GM21737 (cell line): ENCODE data around the gene TMEM72.

Source experiments
- ATAC-seq: cut with Tn5 transposase; IDR thresholded peaks from one replicate; pipeline ENCODE4 v1.9.1; 2021; ENCODE audit warnings: mild to moderate bottlenecking, moderate library complexity; ENCODE audit not compliant: unreplicated experiment

TMEM72 gene

DNA sequence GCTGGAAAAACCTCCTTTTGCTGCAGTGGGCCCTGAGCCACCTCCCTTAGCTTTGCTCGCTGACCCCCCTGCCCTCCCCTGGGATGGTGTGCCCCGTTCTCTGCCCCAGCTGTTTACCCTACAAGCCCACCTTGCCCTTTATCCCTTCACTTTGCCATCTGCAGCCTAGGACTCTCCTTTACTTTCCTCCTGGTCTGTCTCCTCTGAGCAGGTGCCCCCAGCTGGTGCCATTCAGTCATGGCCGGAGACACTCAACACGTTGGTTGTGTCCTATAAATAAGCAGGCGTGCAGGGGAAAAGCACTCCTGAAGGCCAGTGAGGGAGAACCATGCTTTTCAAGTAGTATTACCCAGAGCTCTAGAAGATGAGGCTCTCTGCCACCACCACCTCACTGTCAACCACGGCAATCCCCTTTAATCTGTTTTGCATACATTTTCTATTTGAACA is 54.5 kb downstream of the TMEM72 start:
- ATAC-seq, result peak; percentile 30

DNA sequence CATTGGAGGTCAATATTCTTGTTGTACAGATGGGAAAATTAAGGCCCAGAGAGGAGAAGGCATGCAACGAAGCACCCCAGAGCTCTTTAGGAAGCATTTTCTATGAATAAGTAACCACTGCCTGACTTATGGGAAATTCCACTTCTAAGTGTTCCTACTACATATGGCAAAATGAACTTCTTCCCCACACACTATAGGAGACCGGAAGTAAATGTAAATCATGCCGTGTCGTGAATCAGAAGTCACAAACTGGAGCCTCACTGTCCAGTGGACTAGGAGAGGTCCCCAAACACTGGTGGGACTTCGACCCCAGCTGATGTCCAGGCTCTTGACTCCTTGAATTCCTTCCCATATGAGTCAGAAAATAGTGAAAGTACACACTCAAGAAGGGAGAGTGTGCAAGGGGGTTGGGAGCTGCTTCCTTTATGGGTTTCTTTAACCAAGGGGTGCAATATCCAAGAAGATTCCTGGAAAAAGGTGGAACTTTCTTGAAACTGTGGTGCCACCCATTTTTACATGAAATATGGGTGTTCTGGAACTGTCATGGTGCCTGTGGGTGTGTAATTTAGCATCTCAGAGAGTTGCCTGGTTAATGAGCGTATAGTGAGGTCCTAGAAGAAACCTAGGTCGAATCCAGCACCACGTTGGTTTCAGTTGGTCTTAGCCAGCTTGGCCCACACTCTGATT is 55.1 kb downstream of the TMEM72 start:
- peak; percentile 21 for ATAC-seq

DNA sequence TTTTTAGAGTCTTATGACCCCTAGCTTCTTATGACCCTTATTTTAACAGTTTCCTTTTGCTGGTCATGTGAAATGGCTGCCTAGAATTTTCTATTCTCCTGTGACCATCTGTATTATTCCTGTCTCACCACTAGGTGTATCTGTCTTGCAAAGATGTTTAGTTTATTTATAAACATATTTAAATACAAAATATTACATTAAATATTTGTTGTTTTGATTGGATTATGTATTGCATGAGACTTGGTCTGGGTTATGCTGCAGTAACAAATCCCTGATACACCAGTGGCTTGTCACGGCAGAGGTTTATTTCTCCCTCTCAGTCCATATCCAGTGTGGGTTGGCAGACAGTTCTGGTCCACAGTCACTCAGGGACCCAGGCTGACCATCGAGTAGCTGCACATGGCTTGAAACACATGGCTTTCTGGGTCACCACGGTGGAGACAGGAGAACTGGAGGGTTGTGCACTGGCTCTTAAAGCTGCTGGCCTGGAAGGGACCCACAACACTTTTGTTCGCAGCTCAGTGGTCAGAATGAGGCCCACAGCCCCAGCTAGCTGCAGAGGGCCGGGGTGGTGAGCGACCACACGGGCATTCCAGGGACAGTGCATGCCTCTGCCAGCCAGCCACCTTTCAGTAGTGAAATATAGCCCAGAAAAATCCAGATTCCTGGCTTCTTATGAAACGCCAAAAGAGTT is 55.8 kb downstream of the TMEM72 start:
- ATAC-seq, result no peak

DNA sequence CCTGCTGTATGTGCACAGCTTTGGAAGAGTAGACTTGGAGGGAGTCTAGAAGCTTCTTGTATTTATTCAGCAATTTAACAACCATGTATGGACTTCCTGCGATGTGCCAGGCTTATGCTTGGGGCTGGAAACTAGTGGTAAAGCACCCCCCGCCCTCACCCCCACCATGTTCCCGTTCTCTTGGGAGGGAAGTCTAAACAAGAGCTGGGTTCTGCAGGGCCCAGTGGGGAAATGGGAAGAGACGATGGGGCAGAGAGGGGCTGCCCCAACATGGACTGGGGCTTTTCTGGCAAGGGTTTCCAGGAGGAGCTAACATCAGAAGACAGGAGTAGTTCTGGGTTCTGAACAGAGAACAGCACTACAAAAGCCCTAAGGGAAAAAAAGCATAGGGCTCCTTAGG is 56.5 kb downstream of the TMEM72 start:
- no peak for ATAC-seq

DNA sequence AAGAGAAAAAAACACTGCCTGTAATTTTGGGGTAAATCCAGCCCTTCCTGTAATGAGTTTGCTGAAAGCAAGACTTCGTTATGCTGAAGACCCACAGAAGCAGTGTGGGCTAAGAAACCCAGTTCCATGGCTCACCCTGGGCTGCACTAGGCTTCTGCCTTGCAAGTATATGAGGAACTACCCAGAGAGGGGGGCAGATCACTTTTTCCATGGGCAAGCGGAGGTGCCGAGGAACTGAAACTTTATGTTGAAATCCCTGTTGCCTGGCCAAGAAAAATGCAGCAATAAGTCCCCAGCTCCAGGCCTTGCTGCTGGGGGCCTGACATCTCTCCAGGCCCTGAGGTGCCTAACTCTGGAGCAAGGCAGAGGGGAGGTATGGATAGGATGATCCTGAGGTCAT is 57.0 kb downstream of the TMEM72 start:
- no peak for ATAC-seq

DNA sequence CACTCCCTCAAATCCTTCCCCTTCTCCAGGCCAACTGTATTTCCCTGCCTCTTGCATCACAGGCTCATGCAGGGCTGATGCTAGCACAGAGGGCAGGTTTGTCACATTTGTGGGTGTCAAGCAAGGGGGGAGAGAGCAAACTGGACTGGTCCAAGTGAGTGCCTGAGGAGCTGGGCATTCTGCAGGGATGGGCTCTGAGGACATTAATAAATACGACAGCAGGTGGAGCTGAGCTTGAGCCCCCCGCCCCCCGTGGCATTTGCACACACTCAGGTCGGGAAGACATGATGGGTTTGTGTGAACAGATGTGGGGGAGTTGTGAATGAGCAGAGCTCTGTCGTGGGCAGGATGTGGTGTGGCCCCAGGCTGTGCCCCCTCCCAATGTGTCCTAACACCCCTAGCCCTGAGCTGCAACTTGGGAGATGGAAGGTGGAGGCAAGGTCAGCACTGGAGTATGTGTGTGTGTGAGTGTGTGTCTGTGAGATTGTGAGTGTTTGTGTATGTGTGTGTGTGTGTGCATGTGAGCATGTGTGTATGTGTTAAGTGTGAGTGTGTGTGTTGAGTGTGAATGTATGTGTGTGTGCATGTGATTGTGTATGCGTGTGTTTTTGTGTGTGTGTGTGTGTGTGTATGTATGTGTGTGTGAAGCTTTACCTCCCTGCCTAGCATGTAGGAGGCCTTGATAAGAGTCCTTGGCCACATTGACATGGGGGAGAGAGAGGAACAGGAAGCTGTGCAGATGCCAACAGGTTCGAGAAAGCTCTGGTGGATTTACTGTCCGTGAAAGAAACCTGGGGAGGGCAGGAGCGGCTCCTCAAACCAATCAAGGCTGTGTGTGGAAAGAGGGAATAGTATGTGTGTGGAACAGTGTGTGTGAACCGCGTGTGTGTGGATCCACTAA is 57.6 kb downstream of the TMEM72 start:
- ATAC-seq, result no peak

DNA sequence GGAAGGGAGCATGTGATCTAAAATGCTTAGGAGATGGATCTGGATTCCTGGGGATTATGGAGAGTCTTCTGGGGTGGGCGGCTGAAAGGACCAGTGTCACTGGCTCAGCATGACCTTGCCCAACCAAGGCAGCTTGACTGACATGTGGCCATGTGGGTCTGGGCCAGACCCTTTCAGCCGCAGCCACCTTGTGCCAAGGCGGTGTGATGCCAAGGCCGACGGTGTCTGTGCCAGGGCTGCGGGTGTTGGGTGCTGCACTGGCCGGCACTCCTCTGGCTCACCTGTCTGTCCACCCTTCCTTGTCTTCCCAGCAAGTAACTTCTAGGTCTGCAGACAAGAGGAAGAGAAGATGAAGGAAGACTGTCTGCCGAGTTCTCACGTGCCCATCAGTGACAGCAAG is 58.7 kb downstream of the TMEM72 start:
- no peak for ATAC-seq

DNA sequence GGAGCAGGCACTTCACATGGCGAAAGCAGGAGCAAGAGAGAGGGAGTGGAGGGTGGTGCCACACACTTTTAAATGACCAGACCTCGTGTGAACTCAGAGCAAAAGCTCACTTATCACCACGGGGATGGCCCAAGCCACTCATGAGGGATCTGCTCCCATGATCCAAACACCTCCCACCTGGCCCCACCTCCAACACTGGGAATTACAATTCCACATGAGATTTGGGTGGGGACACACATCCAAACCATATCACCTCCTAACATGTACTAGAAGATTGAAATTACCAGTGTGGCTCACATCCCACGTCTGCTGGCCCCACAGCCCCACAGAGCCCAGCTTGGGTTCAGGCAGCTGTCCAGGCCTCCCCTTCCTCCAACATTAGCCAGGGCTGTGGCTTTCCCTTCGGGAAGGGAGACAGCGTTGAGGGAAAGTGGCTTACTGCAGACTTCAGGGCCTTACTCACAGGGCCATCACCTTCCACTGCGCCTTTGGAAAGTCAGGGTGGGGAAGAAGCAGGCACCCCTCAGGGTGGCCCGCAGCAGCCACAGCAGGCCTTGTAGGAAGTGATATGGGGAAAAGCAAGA is 59.8 kb downstream of the TMEM72 start:
- no peak for ATAC-seq

DNA sequence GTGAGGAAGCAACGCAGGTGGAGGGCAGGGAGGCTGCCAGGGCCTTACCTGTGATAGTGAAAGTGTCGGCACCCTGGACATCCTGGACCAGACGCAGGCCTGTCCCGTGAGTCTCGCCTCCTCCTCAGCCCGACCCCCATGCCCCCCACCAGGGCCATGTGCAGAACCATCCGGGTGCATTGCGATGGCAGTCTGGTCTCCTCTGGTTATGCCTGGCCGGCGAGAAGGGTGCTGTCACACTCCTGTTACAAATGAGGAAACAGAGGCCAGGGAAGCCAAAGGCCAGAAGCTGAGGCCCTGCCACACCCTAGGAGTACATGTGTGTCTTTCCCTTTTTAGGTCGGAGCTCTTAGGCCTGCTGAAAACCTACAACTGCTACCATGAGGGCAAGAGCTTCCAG is 60.3 kb downstream of the TMEM72 start:
- ATAC-seq, result no peak

DNA sequence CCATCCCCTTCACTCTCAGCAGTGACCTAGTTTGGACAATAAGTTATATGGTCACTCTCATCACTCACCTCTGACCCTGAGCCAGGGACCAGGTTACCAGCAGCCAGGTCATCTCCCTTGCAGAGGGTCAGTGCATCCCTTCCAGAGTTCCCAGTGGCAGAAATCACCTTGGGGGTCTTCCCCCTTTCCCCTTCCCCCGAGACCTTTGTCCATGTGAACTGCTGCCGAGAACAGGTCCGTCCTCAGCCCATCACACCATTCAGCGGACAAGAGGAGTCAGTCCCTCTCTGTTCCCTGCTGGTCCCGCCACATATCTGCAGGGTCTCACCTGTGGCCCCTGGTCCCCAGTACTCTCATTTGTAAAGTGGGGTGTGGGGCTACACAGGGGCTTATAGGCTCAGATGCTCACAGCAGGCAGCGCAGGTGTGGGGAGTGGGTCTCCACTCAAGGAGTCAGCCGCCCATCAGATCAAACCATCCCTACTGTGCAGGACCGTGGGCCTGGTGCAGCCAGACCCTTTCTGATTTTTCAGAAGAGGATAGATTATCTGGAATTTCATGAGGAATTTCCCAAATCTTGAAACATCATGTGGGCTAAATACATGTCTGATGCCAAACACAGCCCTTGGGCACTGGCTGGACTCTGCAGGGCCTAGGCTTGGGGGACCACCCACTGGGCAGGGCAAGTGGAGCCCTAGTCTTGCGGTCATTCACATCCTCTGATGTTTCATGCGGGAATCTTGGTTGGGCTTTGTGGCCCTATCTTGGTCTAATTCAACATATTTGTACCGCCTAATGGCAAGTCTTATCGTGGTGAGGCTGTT is 61.0 kb downstream of the TMEM72 start:
- no peak for ATAC-seq

DNA sequence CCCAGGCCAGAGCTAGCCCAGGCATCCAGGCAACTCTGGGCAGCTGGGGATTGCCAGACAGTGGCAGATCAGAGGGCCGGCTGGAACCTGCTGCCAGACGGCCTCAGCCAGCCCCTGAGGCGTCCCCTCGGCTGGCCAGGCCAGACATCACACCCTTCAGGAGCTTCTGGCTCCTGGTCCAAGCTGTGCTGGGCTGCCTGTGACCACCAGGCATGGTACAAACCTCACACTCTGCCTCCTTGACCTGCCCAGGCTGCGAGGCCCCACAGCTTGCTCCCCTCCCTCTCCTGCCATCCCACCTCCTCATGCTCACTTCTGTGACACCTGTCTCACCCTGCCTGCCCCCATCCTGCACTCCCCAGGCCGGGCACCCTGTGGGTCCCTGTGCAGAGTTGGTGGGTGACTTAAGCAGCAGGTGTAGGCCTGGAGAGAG is 61.8 kb downstream of the TMEM72 start:
- ATAC-seq, result no peak

DNA sequence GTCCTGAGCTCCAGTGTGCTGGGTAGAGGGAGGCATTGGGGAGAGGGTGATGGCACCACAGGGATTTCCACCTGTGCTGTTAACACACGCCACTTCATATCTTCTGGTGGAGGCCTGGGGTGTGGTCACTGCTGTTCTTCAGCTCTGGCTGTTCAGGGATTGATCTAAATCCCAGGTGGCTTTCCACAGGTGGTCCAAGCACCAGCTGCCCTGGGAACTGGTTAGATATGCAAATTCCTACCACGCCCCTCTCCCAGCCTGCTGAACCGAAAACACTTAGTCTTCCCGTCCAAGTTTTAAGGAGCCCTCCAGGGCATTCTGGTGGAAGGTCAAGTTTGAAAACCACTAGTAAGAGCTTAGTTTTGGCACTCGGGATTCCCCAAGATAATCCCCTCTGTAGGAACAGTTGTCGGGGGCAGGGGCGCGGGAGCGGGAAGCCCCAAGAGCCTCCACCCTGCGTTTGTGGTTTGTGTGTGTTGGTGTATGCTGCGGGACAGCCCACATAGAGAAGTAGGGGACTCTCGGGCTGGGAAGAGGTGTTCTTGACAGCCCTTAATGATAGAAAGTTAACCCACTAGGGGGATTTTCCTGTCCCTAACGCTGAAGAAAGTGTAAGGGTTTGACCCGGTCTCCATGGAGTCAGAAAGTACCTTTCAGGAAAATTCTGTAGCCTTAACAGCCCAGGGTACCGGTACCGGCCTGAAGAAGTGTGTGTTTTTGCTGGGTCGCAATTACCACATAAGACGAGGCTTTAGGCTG is 62.4 kb downstream of the TMEM72 start:
- no peak for ATAC-seq

DNA sequence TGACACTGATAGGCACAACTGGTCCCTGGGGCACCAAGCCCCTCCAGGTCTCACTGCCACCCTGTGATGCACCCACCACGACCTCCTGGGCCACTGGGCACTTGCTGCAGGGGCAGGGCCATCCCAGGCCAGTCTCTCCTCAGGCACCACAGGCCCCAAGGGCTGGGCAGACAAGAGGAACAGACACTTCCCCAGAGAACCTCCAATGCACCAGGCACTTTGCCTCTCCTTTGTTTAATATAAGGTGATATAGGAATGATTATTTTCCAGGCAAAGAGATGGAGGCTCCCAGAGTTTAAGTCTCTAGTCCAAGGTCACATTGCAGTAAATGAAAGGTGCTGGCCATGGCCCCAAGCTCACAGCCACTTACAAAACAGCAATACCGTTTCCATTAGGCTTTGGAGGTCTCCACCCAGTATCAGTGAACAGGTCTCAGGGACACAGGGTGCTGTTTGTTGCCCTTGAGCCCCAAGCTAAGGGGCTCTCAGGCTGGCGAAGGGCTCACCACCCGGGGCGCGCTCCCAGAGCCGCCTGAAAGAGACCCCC is 63.0 kb downstream of the TMEM72 start:
- ATAC-seq, result no peak

DNA sequence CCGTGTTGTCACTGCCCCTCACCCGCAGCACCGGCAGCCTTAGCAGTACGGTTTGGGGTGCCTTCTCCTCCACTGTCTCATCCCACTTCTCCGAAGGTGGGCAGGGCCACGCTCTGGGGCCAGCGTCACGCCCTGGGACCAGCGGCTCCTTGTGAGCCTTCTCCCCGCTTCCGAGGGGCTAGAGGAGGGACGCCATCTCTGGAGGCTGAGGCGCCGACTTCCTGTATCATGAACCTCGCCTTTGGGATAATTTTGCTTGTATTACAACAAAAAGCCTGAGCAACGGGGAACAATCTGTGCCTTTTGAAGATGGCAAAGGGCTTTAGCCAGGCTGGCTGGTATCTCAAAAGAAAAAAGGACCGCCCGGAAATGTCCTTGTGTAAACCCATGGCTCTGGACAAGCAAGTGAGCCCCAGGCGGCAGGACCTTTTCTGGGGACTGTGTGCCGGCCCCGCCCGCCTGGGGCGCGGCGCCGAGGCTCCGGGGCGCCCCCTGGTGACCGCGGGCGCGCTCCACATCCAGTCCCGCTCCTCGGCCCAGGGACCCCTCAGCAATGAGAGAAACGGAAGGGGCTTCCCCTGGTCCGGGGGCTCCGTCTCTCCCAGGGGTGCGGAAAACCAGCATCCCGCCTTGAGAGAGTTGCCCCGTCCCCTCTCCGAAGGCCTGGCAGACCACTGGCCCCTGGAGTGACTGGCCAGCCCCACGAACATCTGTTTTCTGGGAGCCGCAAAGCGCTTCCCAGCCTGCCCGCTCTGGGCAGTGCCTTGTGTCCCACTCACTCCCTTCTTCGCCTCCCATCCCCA is 63.7 kb downstream of the TMEM72 start:
- ATAC-seq, result peak; percentile 73

DNA sequence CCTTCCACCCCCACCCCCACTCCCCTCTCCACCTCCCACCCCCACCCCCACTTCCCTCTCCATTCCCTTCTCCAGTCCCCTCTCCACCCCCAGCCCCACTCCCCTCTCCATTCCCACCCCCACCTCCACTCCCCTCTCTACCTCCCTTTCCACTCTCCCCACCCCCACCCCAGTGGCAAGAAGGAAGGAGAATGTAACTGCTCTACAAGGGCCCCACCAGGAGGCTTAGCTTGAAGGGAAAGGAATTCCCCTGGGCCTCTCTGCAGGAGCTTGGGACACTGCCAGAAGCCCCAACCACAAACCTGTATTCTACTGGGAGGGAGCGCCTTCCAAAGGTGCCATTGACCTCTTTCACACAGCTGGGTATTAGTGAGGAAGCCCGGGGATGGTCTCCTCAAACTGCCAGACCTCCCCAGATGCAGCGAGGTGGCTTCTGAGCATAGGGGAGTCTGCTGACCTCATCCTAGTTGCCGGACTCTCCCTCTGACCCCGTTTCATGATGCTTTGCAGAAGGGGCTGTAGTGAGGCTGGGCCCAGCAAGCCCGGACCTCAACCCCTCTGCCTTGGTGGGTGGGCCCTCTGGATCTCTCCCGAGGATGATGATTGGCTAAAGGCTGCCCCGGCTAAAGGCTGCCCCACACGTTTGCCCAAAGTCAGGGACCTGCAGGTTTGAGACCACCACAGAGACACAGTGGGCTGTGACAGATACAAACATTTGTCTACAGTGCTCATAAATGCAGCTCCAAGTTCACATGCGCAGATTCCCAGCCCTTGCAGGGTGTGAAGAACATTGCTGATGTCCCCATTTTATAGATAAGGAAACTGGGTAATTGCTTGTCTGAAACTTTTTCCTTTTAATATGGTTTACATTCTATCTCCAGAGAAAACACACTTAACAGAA is 64.5 kb downstream of the TMEM72 start:
- no peak for ATAC-seq

DNA sequence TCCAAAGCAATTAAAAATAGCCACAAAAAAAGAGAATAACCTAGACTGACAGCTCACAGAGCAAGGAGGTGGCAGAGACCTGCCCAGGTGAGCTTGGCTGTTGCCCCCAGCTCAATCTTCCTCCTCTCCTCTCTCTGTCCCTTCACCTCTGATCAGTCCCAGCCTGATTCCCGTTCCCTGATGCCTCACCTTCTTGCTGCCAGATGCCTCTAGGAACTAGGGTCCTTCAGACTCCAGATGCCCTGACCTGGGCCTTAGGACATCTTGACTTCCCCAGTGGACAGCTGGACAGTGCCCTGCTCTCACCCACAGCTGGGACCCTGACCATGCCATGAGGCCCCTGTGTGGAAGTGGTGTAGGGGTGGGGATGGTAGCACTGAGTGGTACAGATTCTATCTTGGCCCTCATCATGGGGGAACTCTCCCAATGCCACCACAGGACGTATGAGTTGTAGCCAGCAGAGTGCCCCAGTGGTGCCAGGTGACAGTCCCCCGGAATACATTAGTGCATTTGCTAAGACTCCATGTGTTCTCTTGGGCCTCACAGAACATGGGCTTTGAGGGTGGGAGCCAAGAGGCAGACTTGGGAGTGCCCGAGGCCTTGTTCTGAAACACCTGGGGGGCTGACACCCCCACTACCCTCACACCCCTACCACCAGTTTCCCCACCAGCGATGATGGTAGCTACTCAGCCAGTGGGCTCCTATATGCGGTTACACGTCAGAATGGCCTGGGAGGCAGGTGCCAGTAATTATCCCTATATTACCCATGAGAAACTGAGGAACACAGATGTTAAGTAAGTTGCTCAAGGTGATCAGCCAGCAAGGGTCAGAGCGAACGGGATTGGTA is 65.4 kb downstream of the TMEM72 start:
- no peak for ATAC-seq
